ENCODE measurements around the gene KCNF1. TPM values are rescaled to one million over a fixed set of nuclear protein-coding genes. Genes with fewer than 3 reads are reported as not detected.

Gene KCNF1
- total RNA-seq, 1 experiment from 2014 or later = 3.2 TPM

- Histone ChIP-seq H2BK20ac (ENCODE audit: low read depth, low read length, poor library complexity, severe bottlenecking) (no peak overlapping the region), H2AFZ (ENCODE audit: low read length) (no peak overlapping the region), H3K23ac (ENCODE audit: insufficient read length, low read depth, low read length) (no peak overlapping the region), H3T11ph (ENCODE audit: low read length) (no peak overlapping the region), H3K14ac (ENCODE audit: insufficient read depth, low read length) (no peak overlapping the region), H4K8ac (replicated peaks; ENCODE audit: insufficient read length, low read depth, low read length) (no peak overlapping the region), H2BK5ac (ENCODE audit: insufficient read length, low read length) (no peak overlapping the region), H4K20me1 (ENCODE audit: control insufficient read depth, insufficient read depth, insufficient read length) (peaks cover 3% of the 10 kb centered on the region), H3K9me3 (ENCODE audit: control insufficient read depth, low read depth, low read length) (no peaks in the 10 kb centered on the region), H3K27ac (ENCODE audit: insufficient read length, low read depth, low read length) (no peak overlapping the region), H3K56ac (ENCODE audit: insufficient read length, low read depth, low read length) (no peak overlapping the region), H3K23me2 (ENCODE audit: insufficient read length, low read depth, low read length, poor library complexity, severe bottlenecking) (no peaks in the 10 kb centered on the region), H4K91ac (ENCODE audit: insufficient read length, low read depth, low read length) (no peak overlapping the region), H3K9ac (ENCODE audit: extremely low read depth, insufficient read length, low read length) (no peak overlapping the region), H2BK12ac (ENCODE audit: insufficient read length, low read depth, low read length) (no peak overlapping the region), H3K4ac (ENCODE audit: low read depth, low read length) (no peak overlapping the region), H3K4me2 (ENCODE audit: insufficient read depth, insufficient read length, low read length) (no peak overlapping the region), H3K27me3 (ENCODE audit: insufficient read depth, low read length) (no peaks in the 10 kb centered on the region), H2BK15ac (ENCODE audit: low read depth, low read length) (no peak overlapping the region), H3K79me1 (ENCODE audit: insufficient read depth, low read depth, low read length, poor library complexity, severe bottlenecking) (no peaks in the 10 kb centered on the region), H3K4me1 (ENCODE audit: insufficient read depth, low read length) (no peaks in the 10 kb centered on the region), H4K5ac (ENCODE audit: insufficient read length, low read depth, low read length) (no peak overlapping the region), H2BK120ac (ENCODE audit: low read depth, low read length, poor library complexity, severe bottlenecking) (no peak overlapping the region), H3K79me2 (ENCODE audit: insufficient read depth, low read length) (no peaks in the 10 kb centered on the region), H2AK5ac (ENCODE audit: insufficient read length, low read length) (no peak overlapping the region), H3K18ac (ENCODE audit: insufficient read length, low read depth, low read length) (no peak overlapping the region)
- no peak for DNase-seq
- TF ChIP-seq CTCF (conservative IDR thresholded peaks at IDR 0.05) = no peak
- Mint-ChIP-seq H3K27me3 (ENCODE audit: low read depth) (peaks cover 2% of the 10 kb centered on the region), H3K27ac (no peak overlapping the region), H3K4me3 (no peak overlapping the region), H3K4me1 (peaks cover 9 to 17% of the 10 kb centered on the region in 2 experiments), H3K9me3 (peaks cover 11 to 15% of the 10 kb centered on the region in 2 experiments), H3K36me3 (ENCODE audit: insufficient read depth in 1 of 3, low read depth in 3 of 3) (peaks cover 4 to 6% (median 4%) of the 10 kb centered on the region in 3 experiments; a peak in 6 of 7 replicates)
- WGBS (ENCODE audit: extremely low coverage, insufficient read length, low lambda C conversion rate) = no CpG with 5 or more reads among the region's 3 CpGs
Observed at GRCh38 chr2:10876394-10876793, 35.3 kb upstream of the KCNF1 start.

Measured in H9 (cell line).